SJCRH30 (cell line): ENCODE measurements around the gene PPM1E. TPM values are rescaled to one million over a fixed set of nuclear protein-coding genes. Genes with fewer than 3 reads are reported as not detected.
"Not testable (repeated sequence)": the region's sequence is repeated elsewhere in the genome, so short reads cannot be mapped to it uniquely, and the experiment has no call there.

Experiments
- DNase-seq, 2 experiments: peaks; one replicate each; pipeline ENCODE4 v3.0.0-alpha.2; 2015 to 2020
- H3K27ac ChIP-seq: fragments of 250-450 bp; sonication (Bioruptor Pico); 2 replicates; pipeline ENCODE4 v1.5.1; 2020; ENCODE audit warnings: mild to moderate bottlenecking, moderate library complexity
- H3K27me3 ChIP-seq: fragments of 250-450 bp; sonication (Bioruptor Pico); 2 replicates; pipeline ENCODE4 v1.5.1; 2020; ENCODE audit warnings: mild to moderate bottlenecking, moderate library complexity
- H3K36me3 ChIP-seq: fragments of 250-450 bp; sonication (Bioruptor Pico); 2 replicates; pipeline ENCODE4 v1.5.1; 2020; ENCODE audit warnings: mild to moderate bottlenecking, moderate library complexity
- H3K4me1 ChIP-seq: fragments of 250-450 bp; sonication (Bioruptor Pico); 2 replicates; pipeline ENCODE4 v1.5.1; 2020; ENCODE audit warnings: mild to moderate bottlenecking, moderate library complexity
- H3K4me3 ChIP-seq: fragments of 250-450 bp; sonication (Bioruptor Pico); 2 replicates; pipeline ENCODE4 v1.5.1; 2020; ENCODE audit warnings: mild to moderate bottlenecking, moderate library complexity
- H3K9me3 ChIP-seq: fragments of 250-450 bp; sonication (Bioruptor Pico); replicated peaks from 2 replicates; pipeline ENCODE4 v1.5.1; 2020; ENCODE audit warnings: mild to moderate bottlenecking, moderate library complexity
- total RNA-seq: library from RNA; depleted of rRNA; stranded (reverse); fragments of >200 nt; shearing (Covaris generic); gene quantifications from 2 replicates; pipeline ENCODE4 v1.2.3, GENCODE V29; 2014

Gene PPM1E
- total RNA-seq, 1 experiment from 2014 or later, result 3.2 TPM

- no peak overlapping the region for H3K4me3 ChIP-seq
- H3K27me3 ChIP-seq, result no peaks in the 10 kb centered on the region
- H3K36me3 ChIP-seq, result no peaks in the 10 kb centered on the region
- no peaks in the 10 kb centered on the region for H3K9me3 ChIP-seq
- H3K4me1 ChIP-seq, result no peaks in the 10 kb centered on the region
- no peak overlapping the region for H3K27ac ChIP-seq
- no peak for DNase-seq
These were observed 161.6 kb downstream of the PPM1E start for GRCh38 chr17:58917228-58917627.

- H3K27ac ChIP-seq, result no peak overlapping the region
- no peak for DNase-seq
- H3K4me3 ChIP-seq, result no peak overlapping the region
- H3K4me1 ChIP-seq, result no peaks in the 10 kb centered on the region
- H3K36me3 ChIP-seq, result no peaks in the 10 kb centered on the region
- H3K27me3 ChIP-seq, result no peaks in the 10 kb centered on the region
- H3K9me3 ChIP-seq, result no peaks in the 10 kb centered on the region
These were observed 162.4 kb downstream of the PPM1E start for GRCh38 chr17:58918072-58918471.

GRCh38 chr17:58918884-58919283, 163.2 kb downstream of the PPM1E start:
- no peak overlapping the region for H3K27ac ChIP-seq
- H3K4me3 ChIP-seq, result no peak overlapping the region

GRCh38 chr17:58920773-58921172, 165.1 kb downstream of the PPM1E start:
- Histone ChIP-seq H3K36me3 (no peaks in the 10 kb centered on the region), H3K4me3 (no peak overlapping the region), H3K27me3 (no peaks in the 10 kb centered on the region), H3K9me3 (no peaks in the 10 kb centered on the region), H3K27ac (no peak overlapping the region), H3K4me1 (no peaks in the 10 kb centered on the region)
- DNase-seq, result no peak

More at GRCh38 chr17:58918884-58919283, 163.2 kb downstream of the PPM1E start:
- DNase-seq, result no peak
- no peaks in the 10 kb centered on the region for H3K27me3 ChIP-seq
- no peaks in the 10 kb centered on the region for H3K36me3 ChIP-seq
- no peaks in the 10 kb centered on the region for H3K4me1 ChIP-seq
- no peaks in the 10 kb centered on the region for H3K9me3 ChIP-seq

- no peak for DNase-seq
- Histone ChIP-seq H3K27ac (no peak overlapping the region), H3K36me3 (no peaks in the 10 kb centered on the region), H3K27me3 (no peaks in the 10 kb centered on the region), H3K9me3 (no peaks in the 10 kb centered on the region), H3K4me3 (no peak overlapping the region), H3K4me1 (no peaks in the 10 kb centered on the region)
These were observed 177.3 kb downstream of the PPM1E start for GRCh38 chr17:58932956-58933355.

GRCh38 chr17:58936295-58936694, 180.6 kb downstream of the PPM1E start:
- Histone ChIP-seq H3K27me3 (no peaks in the 10 kb centered on the region), H3K9me3 (no peaks in the 10 kb centered on the region), H3K4me3 (no peak overlapping the region), H3K27ac (no peak overlapping the region), H3K4me1 (no peaks in the 10 kb centered on the region), H3K36me3 (no peaks in the 10 kb centered on the region)
- DNase-seq, result no peak

- Histone ChIP-seq H3K27ac (no peak overlapping the region), H3K36me3 (no peaks in the 10 kb centered on the region), H3K4me3 (no peak overlapping the region), H3K4me1 (no peaks in the 10 kb centered on the region), H3K9me3 (no peaks in the 10 kb centered on the region), H3K27me3 (no peaks in the 10 kb centered on the region)
- no peak for DNase-seq
These were observed 188.5 kb downstream of the PPM1E start for GRCh38 chr17:58944166-58944565.

- Histone ChIP-seq H3K36me3 (no peaks in the 10 kb centered on the region), H3K27me3 (no peaks in the 10 kb centered on the region), H3K4me1 (no peaks in the 10 kb centered on the region), H3K9me3 (peaks cover 3% of the 10 kb centered on the region; the same call in 1 of the 2 replicates), H3K4me3 (no peak overlapping the region), H3K27ac (no peak overlapping the region)
- DNase-seq, result no peak
These were observed 191.8 kb downstream of the PPM1E start for GRCh38 chr17:58947411-58947810.

- no peak for DNase-seq
These were observed 192.2 kb downstream of the PPM1E start for GRCh38 chr17:58947824-58948223.

GRCh38 chr17:58954358-58954757, 198.7 kb downstream of the PPM1E start:
- not testable (repeated sequence) for H3K9me3 ChIP-seq, H3K36me3 ChIP-seq, H3K27me3 ChIP-seq, H3K4me3 ChIP-seq, DNase-seq, H3K4me1 ChIP-seq, H3K27ac ChIP-seq

More at GRCh38 chr17:58947824-58948223, 192.2 kb downstream of the PPM1E start:
- peaks cover 3% of the 10 kb centered on the region; the same call in 1 of the 2 replicates for H3K9me3 ChIP-seq
- no peak overlapping the region for H3K27ac ChIP-seq
- no peak overlapping the region for H3K4me3 ChIP-seq
- no peaks in the 10 kb centered on the region for H3K27me3 ChIP-seq
- H3K36me3 ChIP-seq, result no peaks in the 10 kb centered on the region
- no peaks in the 10 kb centered on the region for H3K4me1 ChIP-seq

- Histone ChIP-seq H3K27ac (no peak overlapping the region), H3K9me3 (no peaks in the 10 kb centered on the region), H3K27me3 (no peaks in the 10 kb centered on the region), H3K4me3 (no peak overlapping the region), H3K36me3 (no peaks in the 10 kb centered on the region), H3K4me1 (no peaks in the 10 kb centered on the region)
- DNase-seq, result no peak
These were observed 201.5 kb downstream of the PPM1E start for GRCh38 chr17:58956997-58957724.

- not testable (repeated sequence) for H3K36me3 ChIP-seq, H3K9me3 ChIP-seq, H3K27ac ChIP-seq, H3K27me3 ChIP-seq, H3K4me1 ChIP-seq, DNase-seq, H3K4me3 ChIP-seq
These were observed 202.0 kb downstream of the PPM1E start for GRCh38 chr17:58957725-58958073.

GRCh38 chr17:58960068-58960467, 204.4 kb downstream of the PPM1E start:
- H3K4me1 ChIP-seq, result no peaks in the 10 kb centered on the region
- H3K36me3 ChIP-seq, result no peaks in the 10 kb centered on the region
- H3K9me3 ChIP-seq, result no peaks in the 10 kb centered on the region
- no peak overlapping the region for H3K4me3 ChIP-seq
- H3K27ac ChIP-seq, result no peak overlapping the region
- H3K27me3 ChIP-seq, result no peaks in the 10 kb centered on the region
- peak; percentile 3 to 53 for DNase-seq

- Histone ChIP-seq H3K27ac (no peak overlapping the region), H3K27me3 (no peaks in the 10 kb centered on the region), H3K4me3 (no peak overlapping the region), H3K9me3 (no peaks in the 10 kb centered on the region), H3K36me3 (no peaks in the 10 kb centered on the region), H3K4me1 (no peaks in the 10 kb centered on the region)
- no peak for DNase-seq
These were observed 209.6 kb downstream of the PPM1E start for GRCh38 chr17:58965221-58965620.

- no peaks in the 10 kb centered on the region for H3K36me3 ChIP-seq
These were observed 210.6 kb downstream of the PPM1E start for GRCh38 chr17:58966208-58966607.

GRCh38 chr17:58968426-58969061, 212.9 kb downstream of the PPM1E start:
- Histone ChIP-seq H3K4me3 (no peak overlapping the region), H3K36me3 (no peaks in the 10 kb centered on the region), H3K27me3 (no peaks in the 10 kb centered on the region), H3K9me3 (no peaks in the 10 kb centered on the region), H3K27ac (no peak overlapping the region), H3K4me1 (no peaks in the 10 kb centered on the region)
- DNase-seq, result no peak

More at GRCh38 chr17:58966208-58966607, 210.6 kb downstream of the PPM1E start:
- H3K27me3 ChIP-seq, result no peaks in the 10 kb centered on the region
- H3K4me1 ChIP-seq, result no peaks in the 10 kb centered on the region
- no peaks in the 10 kb centered on the region for H3K9me3 ChIP-seq
- no peak for DNase-seq
- H3K27ac ChIP-seq, result no peak overlapping the region
- no peak overlapping the region for H3K4me3 ChIP-seq
